MCF 10A (cell line): Measurements from ENCODE around the gene MRAP. TPM values are rescaled to one million over a fixed set of nuclear protein-coding genes. Genes with fewer than 3 reads are reported as not detected.

ENCODE experiments used
- BruUV-seq: library from RNA; stranded (reverse); fragments of 400-500 nt; replicated peaks from 2 replicates; lab custom pipeline; 2021; lab: Mats Ljungman, UMichigan
- CTCF ChIA-PET: fragments of 300-600 bp; sonication (Branson Sonifier 250); formaldehyde crosslinking; extraction: SDS; loops from one replicate; lab custom pipeline; 2021; ENCODE audit warnings: antibody characterized with exemption, inconsistent platforms; lab: Yijun Ruan, JAX
- POLR2A ChIA-PET: fragments of 300-600, 350-650 bp; sonication (Branson Sonifier 250); formaldehyde crosslinking; extraction: SDS; loops from one replicate; lab custom pipeline; 2020; ENCODE audit warnings: antibody characterized with exemption, inconsistent platforms; lab: Yijun Ruan, JAX
- DNase-seq: peaks from one replicate; pipeline ENCODE4 v3.0.0-alpha.2; 2018; ENCODE audit not compliant: unreplicated experiment
- H3K27ac Mint-ChIP-seq: one replicate; pipeline ENCODE4 v1.8.0; 2022; ENCODE audit warnings: mild to moderate bottlenecking, low read depth, mixed read lengths; ENCODE audit not compliant: unreplicated experiment
- H3K27me3 Mint-ChIP-seq: one replicate; pipeline ENCODE4 v1.8.0; 2022; ENCODE audit warnings: mixed read lengths; ENCODE audit not compliant: insufficient read depth, unreplicated experiment
- H3K36me3 Mint-ChIP-seq: one replicate; pipeline ENCODE4 v1.8.0; 2022; ENCODE audit warnings: mild to moderate bottlenecking, moderate library complexity, mixed read lengths; ENCODE audit not compliant: insufficient read depth, unreplicated experiment
- H3K4me1 Mint-ChIP-seq: one replicate; pipeline ENCODE4 v1.8.0; 2022; ENCODE audit warnings: mixed read lengths; ENCODE audit not compliant: insufficient read depth, unreplicated experiment
- H3K4me3 Mint-ChIP-seq: one replicate; pipeline ENCODE4 v1.8.0; 2022; ENCODE audit warnings: mild to moderate bottlenecking, moderate library complexity, mixed read lengths; ENCODE audit not compliant: unreplicated experiment
- H3K9me3 Mint-ChIP-seq: one replicate; pipeline ENCODE4 v1.8.0; 2022; ENCODE audit warnings: mixed read lengths; ENCODE audit not compliant: unreplicated experiment
- intact Hi-C: fragments of 100-400 bp; cut with micrococcal nuclease; formaldehyde crosslinking; loops from 2 replicates; pipeline ENCODE4 v1.14.1; 2022
- total RNA-seq: library from RNA; stranded (reverse); gene quantifications from 2 replicates; pipeline ENCODE4 v1.2.3, GENCODE V29; 2022
- TF ChIP-seq, protein P1 (sequence below): fragments of 200-600 bp; IDR thresholded peaks from one replicate; pipeline ENCODE4 v1.8.0; 2022; ENCODE audit warnings: antibody characterized with exemption, mild to moderate bottlenecking; ENCODE audit not compliant: unreplicated experiment

The MRAP gene
- total RNA-seq, 1 experiment from 2014 or later: not detected

DNA sequence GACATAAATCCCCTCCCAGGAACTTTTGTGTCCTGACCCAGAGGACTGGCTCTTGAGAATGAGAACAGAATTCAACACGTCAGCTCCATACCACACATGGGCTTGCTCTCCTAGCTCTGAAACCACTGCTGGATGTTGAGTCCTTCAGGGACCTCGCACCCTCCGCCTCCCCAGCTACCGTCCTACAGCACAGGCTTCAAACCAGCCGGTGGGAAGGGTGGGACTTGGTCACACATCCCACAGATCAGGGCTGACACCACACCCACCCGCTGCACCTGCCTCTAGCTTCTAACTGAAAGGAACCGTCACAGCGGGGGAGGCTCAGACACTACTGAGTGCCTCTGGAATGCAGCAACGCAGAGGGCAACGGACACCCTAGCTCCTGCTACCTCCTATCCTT lies 24.0 kb downstream of the MRAP start:
- POLR2A ChIA-PET: no interaction called here
- no TSS peak for BruUV-seq
- CTCF ChIA-PET: interaction anchor here (0.6 kb wide), 2 partner anchors 8 to 296 kb away, joined by 3 read pairs; no protein-coding TSS in a partner anchor
- no peaks in the 10 kb centered on the region for H3K9me3 Mint-ChIP-seq
- TF ChIP-seq, protein P1, sequence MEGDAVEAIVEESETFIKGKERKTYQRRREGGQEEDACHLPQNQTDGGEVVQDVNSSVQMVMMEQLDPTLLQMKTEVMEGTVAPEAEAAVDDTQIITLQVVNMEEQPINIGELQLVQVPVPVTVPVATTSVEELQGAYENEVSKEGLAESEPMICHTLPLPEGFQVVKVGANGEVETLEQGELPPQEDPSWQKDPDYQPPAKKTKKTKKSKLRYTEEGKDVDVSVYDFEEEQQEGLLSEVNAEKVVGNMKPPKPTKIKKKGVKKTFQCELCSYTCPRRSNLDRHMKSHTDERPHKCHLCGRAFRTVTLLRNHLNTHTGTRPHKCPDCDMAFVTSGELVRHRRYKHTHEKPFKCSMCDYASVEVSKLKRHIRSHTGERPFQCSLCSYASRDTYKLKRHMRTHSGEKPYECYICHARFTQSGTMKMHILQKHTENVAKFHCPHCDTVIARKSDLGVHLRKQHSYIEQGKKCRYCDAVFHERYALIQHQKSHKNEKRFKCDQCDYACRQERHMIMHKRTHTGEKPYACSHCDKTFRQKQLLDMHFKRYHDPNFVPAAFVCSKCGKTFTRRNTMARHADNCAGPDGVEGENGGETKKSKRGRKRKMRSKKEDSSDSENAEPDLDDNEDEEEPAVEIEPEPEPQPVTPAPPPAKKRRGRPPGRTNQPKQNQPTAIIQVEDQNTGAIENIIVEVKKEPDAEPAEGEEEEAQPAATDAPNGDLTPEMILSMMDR: no peak
- no peaks in the 10 kb centered on the region for H3K4me1 Mint-ChIP-seq
- DNase-seq: no peak
- H3K27ac Mint-ChIP-seq: no peak overlapping the region
- intact Hi-C loops: no loop called here
- no peak overlapping the region for H3K4me3 Mint-ChIP-seq
- H3K27me3 Mint-ChIP-seq: no peaks in the 10 kb centered on the region
- peaks cover 95% of the 10 kb centered on the region for H3K36me3 Mint-ChIP-seq

DNA sequence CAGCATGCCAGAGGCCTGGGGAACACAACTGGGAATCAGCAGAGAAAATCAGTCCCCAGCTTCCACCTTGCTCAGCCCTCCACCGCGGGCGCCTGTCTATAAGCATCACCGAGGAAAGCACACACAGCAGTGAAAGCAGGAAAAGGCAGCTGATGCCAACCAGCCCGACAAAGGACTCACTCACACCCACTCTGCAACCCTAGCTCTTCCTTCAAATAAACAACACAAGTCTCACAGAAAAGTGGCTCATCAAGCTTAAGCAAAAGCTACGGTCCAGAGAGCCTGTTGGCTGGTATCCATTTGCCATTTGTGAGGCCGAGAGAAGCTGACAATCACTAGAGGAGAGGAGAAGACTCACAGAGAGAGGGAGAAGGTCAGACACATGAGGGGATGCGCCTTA lies 27.1 kb downstream of the MRAP start:
- ChIA-PET CTCF (interaction anchor here (1.3 kb wide), 1 partner anchor 9 kb away, joined by 3 read pairs; no protein-coding TSS in a partner anchor), POLR2A (interaction anchor here (1.0 kb wide), 1 partner anchor 46 kb away, joined by 3 read pairs; the partner anchor contains the start of gene MIS18A)
- Mint-ChIP-seq H3K27ac (no peak overlapping the region), H3K27me3 (no peaks in the 10 kb centered on the region), H3K4me3 (no peak overlapping the region), H3K4me1 (no peaks in the 10 kb centered on the region), H3K9me3 (no peaks in the 10 kb centered on the region), H3K36me3 (peaks cover 95% of the 10 kb centered on the region)
- no peak for DNase-seq
- no TSS peak for BruUV-seq
- TF ChIP-seq, protein P1: no peak
- intact Hi-C loops: no loop called here

DNA sequence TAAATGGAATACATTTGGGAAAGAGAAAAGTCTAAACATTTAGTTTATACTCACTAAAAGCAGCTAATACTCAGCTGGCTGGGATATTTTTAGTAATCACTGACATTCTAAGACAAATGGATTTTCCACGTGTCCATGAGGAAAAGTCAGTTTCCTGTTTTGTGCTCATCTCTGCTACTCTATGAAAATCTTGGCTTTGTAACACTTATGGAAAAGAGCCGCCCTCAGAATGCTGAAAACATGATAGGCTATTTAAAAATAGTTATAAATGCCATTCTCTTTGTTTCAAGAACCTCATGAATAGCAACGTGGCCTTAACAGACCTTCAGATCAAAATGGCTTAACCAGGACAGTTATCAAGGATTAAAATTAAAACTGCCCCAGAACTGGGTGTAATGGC lies 29.9 kb downstream of the MRAP start:
- Mint-ChIP-seq H3K36me3 (peaks cover 100% of the 10 kb centered on the region), H3K4me1 (no peaks in the 10 kb centered on the region), H3K4me3 (no peak overlapping the region), H3K27me3 (no peaks in the 10 kb centered on the region), H3K9me3 (no peaks in the 10 kb centered on the region), H3K27ac (peak overlapping the region; percentile 22)
- BruUV-seq: no TSS peak
- intact Hi-C loops: no loop called here
- DNase-seq: no peak
- CTCF ChIA-PET: interaction anchor here (1.2 kb wide), 1 partner anchor 8 kb away, joined by 3 read pairs; no protein-coding TSS in a partner anchor
- TF ChIP-seq, protein P1: no peak
- POLR2A ChIA-PET: interaction anchor here (0.8 kb wide), 1 partner anchor 8 kb away, joined by 3 read pairs; no protein-coding TSS in a partner anchor

DNA sequence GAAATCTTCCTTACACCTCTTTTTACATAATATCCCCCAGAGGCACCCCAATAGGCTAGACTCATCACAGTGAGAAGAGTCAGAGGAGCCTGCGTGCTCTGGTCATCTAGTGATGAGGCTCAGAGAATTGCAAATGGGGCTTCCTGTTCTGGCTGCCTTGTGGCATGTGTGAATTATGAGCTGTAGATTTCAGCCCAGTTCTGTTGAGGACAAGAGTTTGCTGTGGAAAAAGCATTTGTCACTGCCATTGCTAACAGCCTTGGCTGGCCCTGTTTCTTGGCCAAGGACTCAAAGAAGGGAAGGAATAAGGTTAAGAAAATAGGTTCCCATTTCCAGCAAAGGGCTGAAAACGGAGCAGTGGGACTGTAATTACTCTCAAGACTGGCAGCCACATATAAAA lies 30.7 kb downstream of the MRAP start:
- CTCF ChIA-PET: interaction anchor here (1.0 kb wide), 1 partner anchor 42 kb away, joined by 3 read pairs; no protein-coding TSS in a partner anchor
- no TSS peak for BruUV-seq
- intact Hi-C loops: no loop called here
- POLR2A ChIA-PET: no interaction called here
- Mint-ChIP-seq H3K9me3 (no peaks in the 10 kb centered on the region), H3K4me1 (no peaks in the 10 kb centered on the region), H3K36me3 (peaks cover 100% of the 10 kb centered on the region), H3K27me3 (no peaks in the 10 kb centered on the region), H3K27ac (no peak overlapping the region), H3K4me3 (no peak overlapping the region)
- TF ChIP-seq, protein P1: no peak
- no peak for DNase-seq
